Breast epithelium (tissue), 4 donors: Measurements from ENCODE around the gene EVL. TPM values are rescaled to one million over a fixed set of nuclear protein-coding genes. Genes with fewer than 3 reads are reported as not detected.

Experiments used
- DNase-seq, 2 donors: peaks; one replicate each; pipeline ENCODE4 v3.0.0-alpha.2; 2019; ENCODE audit warnings: low spot score in 2 of 2
- H3K27ac ChIP-seq, 2 donors: fragments of 200-600 bp; sonication (generic) in 1 of 2; one replicate each; pipeline ENCODE4 v1.5.1; 2016 to 2019; ENCODE audit warnings: mild to moderate bottlenecking in 1 of 2
- H3K27me3 ChIP-seq, 2 donors: fragments of 200-600 bp; sonication (generic) in 1 of 2; one replicate each; pipeline versions ENCODE4 v1.5.1 to v1.6.0; 2017 to 2019; ENCODE audit warnings: control low read depth in 1 of 2, mild to moderate bottlenecking in 1 of 2
- H3K36me3 ChIP-seq: fragments of 200-600 bp; one replicate; pipeline ENCODE4 v1.5.1; 2019
- H3K4me1 ChIP-seq, 2 donors: fragments of 200-600 bp; sonication (generic); one replicate each; pipeline ENCODE4 v1.5.1; 2016 to 2019; ENCODE audit warnings: control low read depth in 1 of 2
- H3K4me3 ChIP-seq, 3 donors: fragments of 200-600 bp; sonication (generic); 1 replicate in 2 of 3; 2 replicates in 1 of 3; pipeline ENCODE4 v1.5.1; 2016 to 2019; ENCODE audit warnings: mild to moderate bottlenecking in 3 of 3, moderate library complexity in 2 of 3
- H3K9me3 ChIP-seq, 2 donors: fragments of 200-600 bp; sonication (generic) in 1 of 2; one replicate each; pipeline ENCODE4 v1.5.1; 2016 to 2019; ENCODE audit warnings: control low read depth in 1 of 2
- POLR2A ChIP-seq: fragments of 450-650 bp; IDR thresholded peaks from one replicate; pipeline ENCODE4 v1.6.1; 2016; ENCODE audit warnings: antibody characterized with exemption, mild to moderate bottlenecking, moderate library complexity
- POLR2AphosphoS5 ChIP-seq, 3 donors: sonication (generic); formaldehyde crosslinking; IDR thresholded peaks; one replicate each; pipeline ENCODE4 v1.6.1; 2017; ENCODE audit warnings: antibody characterized with exemption in 3 of 3
- intact Hi-C: fragments of 100-400 bp; cut with DNase I; formaldehyde crosslinking; loops from one replicate; pipeline ENCODE4 v1.15.1; 2023; ENCODE audit warnings: low total_unique reads
- total RNA-seq, 3 donors: library from RNA; depleted of rRNA; stranded (reverse); fragments of >200 nt; gene quantifications; one replicate each; pipeline ENCODE4 v1.1.0, GENCODE V29; 2016
- TF ChIP-seq, protein P1 (sequence below), 3 donors: fragments of 450-650 bp; IDR thresholded peaks; one replicate each; pipeline ENCODE4 v1.5.1; 2016 to 2017; ENCODE audit warnings: antibody characterized with exemption in 3 of 3, mild to moderate bottlenecking in 3 of 3, moderate library complexity in 3 of 3

Gene EVL
- total RNA-seq, 3 donors from 2014 or later: 50.7 to 116 (median 107) TPM

DNA sequence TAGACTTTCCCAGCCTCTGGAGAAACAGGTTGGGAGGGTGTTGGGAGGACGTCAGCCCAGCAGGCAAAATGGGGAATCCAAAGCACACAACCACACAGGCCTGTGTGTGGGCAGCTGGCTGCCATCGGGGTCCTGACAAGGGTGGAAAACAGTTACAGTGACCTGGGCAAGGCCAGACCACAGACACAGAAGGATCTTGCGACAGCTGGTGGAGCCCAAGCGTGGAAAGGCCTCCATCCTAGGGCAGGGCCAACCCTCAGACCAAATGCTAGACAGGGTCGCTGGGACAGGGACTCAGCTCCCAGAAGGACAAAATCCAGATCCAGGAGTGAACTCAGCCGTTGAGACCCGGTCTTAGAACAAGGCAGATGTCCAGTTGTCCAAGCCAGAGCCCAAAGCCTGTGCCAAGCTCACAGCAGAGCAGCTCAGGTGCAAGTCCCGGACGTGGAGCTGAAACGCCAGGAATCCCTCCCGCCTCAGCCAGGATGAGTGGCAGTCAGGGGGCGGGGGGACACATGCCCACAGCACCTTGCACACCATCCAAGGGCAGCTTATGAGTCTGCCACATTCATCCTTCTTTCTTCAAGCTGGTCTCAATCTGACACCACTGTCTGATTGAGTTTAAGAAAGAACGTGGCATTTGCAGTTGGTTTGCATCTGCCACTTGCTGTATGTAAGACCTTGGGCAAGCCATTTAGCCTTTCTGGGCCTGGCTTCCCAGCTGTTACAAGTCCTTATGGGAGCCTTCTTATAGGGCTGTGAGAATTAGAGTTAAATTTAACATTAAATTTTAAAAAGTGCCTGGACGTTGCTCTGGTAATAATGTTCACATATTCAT lies 56.6 kb downstream of the EVL start:
- no peaks in the 10 kb centered on the region for H3K36me3 ChIP-seq
- H3K4me3 ChIP-seq: no peak overlapping the region
- H3K27ac ChIP-seq: no peak overlapping the region
- intact Hi-C loops: no loop called here
- no peak for DNase-seq
- H3K27me3 ChIP-seq: no peaks in the 10 kb centered on the region
- no peaks in the 10 kb centered on the region for H3K4me1 ChIP-seq
- H3K9me3 ChIP-seq: no peaks in the 10 kb centered on the region
- TF ChIP-seq POLR2A (no peak), POLR2AphosphoS5 (IDR thresholded peaks at IDR 0.05) (no peak)
- TF ChIP-seq, protein P1, sequence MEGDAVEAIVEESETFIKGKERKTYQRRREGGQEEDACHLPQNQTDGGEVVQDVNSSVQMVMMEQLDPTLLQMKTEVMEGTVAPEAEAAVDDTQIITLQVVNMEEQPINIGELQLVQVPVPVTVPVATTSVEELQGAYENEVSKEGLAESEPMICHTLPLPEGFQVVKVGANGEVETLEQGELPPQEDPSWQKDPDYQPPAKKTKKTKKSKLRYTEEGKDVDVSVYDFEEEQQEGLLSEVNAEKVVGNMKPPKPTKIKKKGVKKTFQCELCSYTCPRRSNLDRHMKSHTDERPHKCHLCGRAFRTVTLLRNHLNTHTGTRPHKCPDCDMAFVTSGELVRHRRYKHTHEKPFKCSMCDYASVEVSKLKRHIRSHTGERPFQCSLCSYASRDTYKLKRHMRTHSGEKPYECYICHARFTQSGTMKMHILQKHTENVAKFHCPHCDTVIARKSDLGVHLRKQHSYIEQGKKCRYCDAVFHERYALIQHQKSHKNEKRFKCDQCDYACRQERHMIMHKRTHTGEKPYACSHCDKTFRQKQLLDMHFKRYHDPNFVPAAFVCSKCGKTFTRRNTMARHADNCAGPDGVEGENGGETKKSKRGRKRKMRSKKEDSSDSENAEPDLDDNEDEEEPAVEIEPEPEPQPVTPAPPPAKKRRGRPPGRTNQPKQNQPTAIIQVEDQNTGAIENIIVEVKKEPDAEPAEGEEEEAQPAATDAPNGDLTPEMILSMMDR (IDR thresholded peaks at IDR 0.05): no peak

DNA sequence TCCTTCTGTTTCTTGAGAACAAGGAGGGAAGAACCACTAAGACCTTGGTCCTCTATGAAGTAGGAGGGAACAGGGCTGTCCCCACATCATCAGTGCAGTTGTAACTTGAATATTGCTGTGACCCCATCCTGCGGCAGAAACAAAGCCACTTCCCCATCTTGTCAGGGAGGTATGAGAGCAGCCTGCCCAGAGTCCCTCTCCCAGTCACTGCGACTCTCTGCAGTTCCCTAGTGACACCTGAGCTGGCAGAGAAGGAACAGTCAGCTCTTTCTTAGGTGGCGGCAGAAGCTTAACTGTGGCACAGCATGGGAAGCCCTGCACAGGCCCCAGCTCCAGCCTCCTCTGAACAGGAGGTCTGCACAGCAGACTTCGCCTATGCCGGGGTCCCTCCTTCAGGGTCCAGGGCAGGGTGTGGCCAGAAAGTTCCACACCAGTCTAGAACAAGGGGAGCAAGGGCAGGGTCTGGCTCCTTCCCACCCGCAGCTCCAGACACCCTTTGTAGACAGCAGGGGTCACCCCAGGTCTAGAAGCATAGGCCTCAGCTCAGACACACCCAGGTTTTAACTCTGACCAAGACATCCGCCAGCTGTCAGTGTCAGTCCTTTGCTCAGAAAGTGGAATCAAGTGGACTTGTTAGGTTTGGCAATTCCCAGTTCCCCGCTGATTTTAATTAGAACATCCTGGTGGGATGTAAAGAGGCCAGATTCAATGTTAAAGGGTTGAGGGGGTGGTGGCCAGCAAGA lies 57.4 kb downstream of the EVL start:
- no peaks in the 10 kb centered on the region for H3K9me3 ChIP-seq
- H3K27me3 ChIP-seq: no peaks in the 10 kb centered on the region
- intact Hi-C loops: no loop called here
- H3K27ac ChIP-seq: no peak overlapping the region
- no peaks in the 10 kb centered on the region for H3K4me1 ChIP-seq
- DNase-seq: no peak
- no peak overlapping the region for H3K4me3 ChIP-seq
- no peaks in the 10 kb centered on the region for H3K36me3 ChIP-seq
- no peak for TF ChIP-seq POLR2AphosphoS5 (IDR thresholded peaks at IDR 0.05)
- TF ChIP-seq POLR2A: no peak
- TF ChIP-seq, protein P1 (IDR thresholded peaks at IDR 0.05): no peak

DNA sequence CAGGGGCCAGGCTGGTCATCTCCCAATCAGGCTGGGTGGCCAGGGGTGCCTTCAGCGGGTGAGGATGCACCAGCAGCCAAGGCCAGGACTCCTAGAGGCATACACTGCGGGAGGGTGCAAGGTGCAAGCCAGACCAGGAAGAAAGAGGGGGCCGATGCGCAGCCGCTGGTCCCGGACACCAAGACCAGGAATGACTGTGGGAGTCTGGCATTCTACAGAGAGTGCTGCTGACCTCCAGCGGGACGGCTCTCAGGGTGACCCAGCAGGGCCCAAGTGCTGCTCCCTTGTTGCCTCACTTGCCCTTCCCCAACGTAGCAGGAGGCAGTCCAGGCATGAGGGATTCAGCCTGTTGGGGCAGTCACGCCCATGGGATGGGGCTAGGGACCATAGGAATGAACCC lies 58.4 kb downstream of the EVL start:
- intact Hi-C loops: no loop called here
- Histone ChIP-seq H3K4me1 (no peaks in the 10 kb centered on the region), H3K9me3 (no peaks in the 10 kb centered on the region), H3K27ac (no peak overlapping the region), H3K27me3 (no peaks in the 10 kb centered on the region), H3K4me3 (no peak overlapping the region), H3K36me3 (no peaks in the 10 kb centered on the region)
- TF ChIP-seq POLR2AphosphoS5 (IDR thresholded peaks at IDR 0.05): no peak
- no peak for TF ChIP-seq POLR2A
- TF ChIP-seq, protein P1 (IDR thresholded peaks at IDR 0.05): no peak
- DNase-seq: no peak

DNA sequence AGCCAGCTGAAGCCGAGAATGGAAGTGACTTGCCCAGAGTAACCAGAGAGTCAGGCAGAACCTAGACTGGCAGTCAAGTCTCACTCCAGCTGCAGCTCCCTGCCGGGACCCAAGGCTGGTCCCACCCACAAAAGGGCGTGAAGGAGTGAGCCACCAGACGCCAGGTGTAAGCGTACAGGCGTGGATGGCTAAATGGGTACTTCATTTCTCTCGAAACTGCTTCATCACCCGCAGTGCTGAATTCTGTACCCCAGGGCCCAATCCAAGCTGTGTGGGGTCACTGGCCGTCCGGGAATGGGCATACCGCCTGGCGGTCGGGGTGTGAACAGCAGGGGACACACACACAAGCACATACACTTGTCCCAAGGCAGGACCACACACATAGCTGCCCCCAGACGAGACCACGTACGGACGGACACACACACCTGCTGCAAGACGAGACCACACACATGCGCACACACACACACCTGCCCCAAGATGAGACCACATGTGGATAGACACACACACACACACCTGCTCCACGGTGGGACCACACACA lies 59.4 kb downstream of the EVL start:
- TF ChIP-seq, protein P1 (IDR thresholded peaks at IDR 0.05): no peak
- no peak for TF ChIP-seq POLR2AphosphoS5 (IDR thresholded peaks at IDR 0.05)
- TF ChIP-seq POLR2A: no peak
- H3K36me3 ChIP-seq: no peaks in the 10 kb centered on the region
- H3K4me3 ChIP-seq: no peak overlapping the region
- no peaks in the 10 kb centered on the region for H3K9me3 ChIP-seq
- intact Hi-C loops: no loop called here
- H3K27ac ChIP-seq: no peak overlapping the region
- no peak for DNase-seq
- no peaks in the 10 kb centered on the region for H3K4me1 ChIP-seq
- no peaks in the 10 kb centered on the region for H3K27me3 ChIP-seq

DNA sequence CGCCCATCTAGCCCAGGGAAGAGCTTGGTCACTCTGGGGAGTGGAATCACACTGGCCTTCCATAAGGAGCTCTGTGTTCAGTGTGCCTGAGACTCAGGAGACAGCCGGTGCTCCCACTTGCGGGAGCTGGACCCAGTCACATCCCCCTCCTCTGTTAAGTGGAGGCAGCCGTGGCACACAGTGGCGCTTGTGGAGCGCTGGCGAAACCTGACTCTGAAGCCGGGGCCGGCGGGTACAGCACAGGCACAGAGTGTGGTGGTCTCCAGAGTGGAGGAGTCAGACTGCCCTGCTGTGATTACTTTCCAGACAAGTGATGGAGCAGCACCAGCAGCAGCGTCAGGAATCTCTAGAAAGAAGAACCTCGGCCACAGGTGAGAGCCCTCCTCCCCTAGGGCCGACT lies 61.2 kb downstream of the EVL start:
- intact Hi-C loops: no loop called here
- Histone ChIP-seq H3K36me3 (no peaks in the 10 kb centered on the region), H3K27ac (no peak overlapping the region), H3K9me3 (no peaks in the 10 kb centered on the region), H3K4me1 (no peaks in the 10 kb centered on the region), H3K27me3 (no peaks in the 10 kb centered on the region), H3K4me3 (no peak overlapping the region)
- no peak for DNase-seq
- no peak for TF ChIP-seq POLR2A
- TF ChIP-seq, protein P1 (IDR thresholded peaks at IDR 0.05): no peak
- TF ChIP-seq POLR2AphosphoS5 (IDR thresholded peaks at IDR 0.05): no peak
